Activated CD4-positive, alpha-beta memory T cell treated with anti-CD3 and anti-CD28 coated beads for 36 hours (primary cell): ENCODE results near the gene SLC25A39. TPM values are rescaled to one million over a fixed set of nuclear protein-coding genes. Genes with fewer than 3 reads are reported as not detected.

ENCODE experiments used
- CTCF ChIA-PET: fragments of 350-600 bp; sonication (Branson Sonifier 250); formaldehyde crosslinking; loops from one replicate; lab custom pipeline; 2021; ENCODE audit warnings: antibody characterized with exemption, inconsistent platforms; lab: Charles Lee
- POLR2A ChIA-PET: fragments of 350-600 bp; sonication (Branson Sonifier 250); formaldehyde crosslinking; loops from one replicate; lab custom pipeline; 2021; ENCODE audit warnings: antibody characterized with exemption; lab: Charles Lee
- DNase-seq: peaks from one replicate; pipeline ENCODE4 v3.0.0-alpha.2; 2020
- H3K27ac Mint-ChIP-seq: one replicate; pipeline ENCODE4 v1.8.0; 2021; ENCODE audit warnings: mixed read lengths
- H3K27me3 Mint-ChIP-seq: one replicate; pipeline ENCODE4 v1.8.0; 2021; ENCODE audit warnings: mixed read lengths
- H3K36me3 Mint-ChIP-seq: one replicate; pipeline ENCODE4 v1.8.0; 2021; ENCODE audit warnings: mixed read lengths
- H3K4me1 Mint-ChIP-seq: one replicate; pipeline ENCODE4 v1.8.0; 2021; ENCODE audit warnings: low read depth, mixed read lengths
- H3K4me3 Mint-ChIP-seq: one replicate; pipeline ENCODE4 v1.8.0; 2021; ENCODE audit warnings: mild to moderate bottlenecking, mixed read lengths
- H3K9me3 Mint-ChIP-seq: one replicate; pipeline ENCODE4 v1.8.0; 2021; ENCODE audit warnings: mixed read lengths
- intact Hi-C: fragments of 100-400 bp; cut with micrococcal nuclease; formaldehyde crosslinking; loops from one replicate; pipeline ENCODE4 v1.15.1; 2023
- total RNA-seq, 2 experiments: library from RNA; stranded (reverse); gene quantifications; one replicate each; pipeline ENCODE4 v1.2.3, GENCODE V29; 2021

SLC25A39 gene
- total RNA-seq, 2 experiments from 2014 or later: 121 to 122 TPM

GRCh38 chr17:44318077-44318892, 6.3 kb downstream of the SLC25A39 start:
- H3K27me3 Mint-ChIP-seq: peaks cover 29% of the 10 kb centered on the region
- ChIA-PET CTCF (interaction anchor here (1.0 to 1.1 kb wide), 2 partner anchors 12 to 115 kb away, joined by 3 to 4 read pairs; no protein-coding TSS in a partner anchor), POLR2A (interaction anchor here (1.0 kb wide), 1 partner anchor 108 kb away, joined by 3 read pairs; no protein-coding TSS in a partner anchor)
- DNase-seq: no peak
- intact Hi-C loops: no loop called here
- H3K4me1 Mint-ChIP-seq: peaks cover 12% of the 10 kb centered on the region
- no peaks in the 10 kb centered on the region for H3K9me3 Mint-ChIP-seq
- no peak overlapping the region for H3K4me3 Mint-ChIP-seq
- H3K36me3 Mint-ChIP-seq: peaks cover 15% of the 10 kb centered on the region
- H3K27ac Mint-ChIP-seq: no peak overlapping the region

GRCh38 chr17:44317545-44317944, 7.1 kb downstream of the SLC25A39 start:
- CTCF ChIA-PET: interaction anchor here (1.0 to 1.3 kb wide), 4 partner anchors 9 to 114 kb away, joined by 3 to 5 read pairs (median 4); no protein-coding TSS in a partner anchor
- intact Hi-C loops: no loop called here
- Mint-ChIP-seq H3K36me3 (peaks cover 15% of the 10 kb centered on the region), H3K9me3 (no peaks in the 10 kb centered on the region), H3K27me3 (peaks cover 29% of the 10 kb centered on the region), H3K27ac (no peak overlapping the region), H3K4me1 (peaks cover 11% of the 10 kb centered on the region), H3K4me3 (peak overlapping the region; percentile 5)
- POLR2A ChIA-PET: no interaction called here
- DNase-seq: no peak

- H3K4me3 Mint-ChIP-seq: peak overlapping the region; percentile 61
- peaks cover 29% of the 10 kb centered on the region for H3K27me3 Mint-ChIP-seq
- H3K4me1 Mint-ChIP-seq: peaks cover 10% of the 10 kb centered on the region
- ChIA-PET POLR2A (interaction anchor here (1.9 kb wide), 1 partner anchor 8 kb away, joined by 5 read pairs; the partner anchor contains the start of gene SLC25A39), CTCF (interaction anchor here (1.1 to 1.3 kb wide), 6 partner anchors 11 to 113 kb away, joined by 3 to 6 read pairs (median 4); no protein-coding TSS in a partner anchor)
- no peak overlapping the region for H3K27ac Mint-ChIP-seq
- H3K36me3 Mint-ChIP-seq: peaks cover 6% of the 10 kb centered on the region
- intact Hi-C loops: no loop called here
- DNase-seq: no peak
- H3K9me3 Mint-ChIP-seq: no peaks in the 10 kb centered on the region
These were observed 8.6 kb downstream of the SLC25A39 start for GRCh38 chr17:44315760-44316731.

GRCh38 chr17:44314869-44315661, 9.6 kb downstream of the SLC25A39 start:
- CTCF ChIA-PET: interaction anchor here (1.2 to 1.3 kb wide), 2 partner anchors 105 to 112 kb away, joined by 4 to 6 read pairs; no protein-coding TSS in a partner anchor

GRCh38 chr17:44314524-44314868, 10.1 kb downstream of the SLC25A39 start:
- H3K4me1 Mint-ChIP-seq: peaks cover 10% of the 10 kb centered on the region
- intact Hi-C loops: no loop called here
- ChIA-PET POLR2A (no interaction called here), CTCF (interaction anchor here (0.6 to 1.3 kb wide), 3 partner anchors 105 to 207 kb away, joined by 3 to 6 read pairs (median 4); no protein-coding TSS in a partner anchor)
- H3K4me3 Mint-ChIP-seq: peak overlapping the region; percentile 25
- no peak overlapping the region for H3K27ac Mint-ChIP-seq
- peaks cover 3% of the 10 kb centered on the region for H3K36me3 Mint-ChIP-seq
- H3K9me3 Mint-ChIP-seq: no peaks in the 10 kb centered on the region
- H3K27me3 Mint-ChIP-seq: peaks cover 29% of the 10 kb centered on the region
- DNase-seq: no peak

More at GRCh38 chr17:44314869-44315661, 9.6 kb downstream of the SLC25A39 start:
- Mint-ChIP-seq H3K4me1 (peaks cover 10% of the 10 kb centered on the region), H3K36me3 (peaks cover 5% of the 10 kb centered on the region), H3K4me3 (peak overlapping the region; percentile 61), H3K27ac (no peak overlapping the region), H3K27me3 (peaks cover 29% of the 10 kb centered on the region), H3K9me3 (no peaks in the 10 kb centered on the region)
- POLR2A ChIA-PET: interaction anchor here (1.9 kb wide), 1 partner anchor 9 kb away, joined by 5 read pairs; the partner anchor contains the start of gene SLC25A39
- intact Hi-C loops: no loop called here
- peak; percentile 66 for DNase-seq

- Mint-ChIP-seq H3K27me3 (peaks cover 29% of the 10 kb centered on the region), H3K4me1 (peaks cover 10% of the 10 kb centered on the region), H3K9me3 (no peaks in the 10 kb centered on the region), H3K4me3 (no peak overlapping the region), H3K36me3 (no peaks in the 10 kb centered on the region), H3K27ac (no peak overlapping the region)
- ChIA-PET POLR2A (no interaction called here), CTCF (interaction anchor here (0.6 kb wide), 1 partner anchor 207 kb away, joined by 3 read pairs; no protein-coding TSS in a partner anchor)
- no peak for DNase-seq
- intact Hi-C loops: no loop called here
These were observed 10.6 kb downstream of the SLC25A39 start for GRCh38 chr17:44314031-44314430.

- Mint-ChIP-seq H3K4me3 (no peak overlapping the region), H3K27ac (no peak overlapping the region), H3K36me3 (no peaks in the 10 kb centered on the region), H3K27me3 (peaks cover 29% of the 10 kb centered on the region), H3K9me3 (no peaks in the 10 kb centered on the region), H3K4me1 (peaks cover 12% of the 10 kb centered on the region)
- POLR2A ChIA-PET: no interaction called here
- no peak for DNase-seq
- intact Hi-C loops: no loop called here
- CTCF ChIA-PET: no interaction called here
These were observed 12.1 kb downstream of the SLC25A39 start for GRCh38 chr17:44312396-44313104.

GRCh38 chr17:44311562-44312181, 13.0 kb downstream of the SLC25A39 start:
- H3K4me1 Mint-ChIP-seq: peaks cover 17% of the 10 kb centered on the region
- ChIA-PET CTCF (no interaction called here), POLR2A (no interaction called here)
- DNase-seq: no peak
- H3K9me3 Mint-ChIP-seq: no peaks in the 10 kb centered on the region
- H3K36me3 Mint-ChIP-seq: no peaks in the 10 kb centered on the region
- no peak overlapping the region for H3K4me3 Mint-ChIP-seq
- peaks cover 29% of the 10 kb centered on the region for H3K27me3 Mint-ChIP-seq
- intact Hi-C loops: no loop called here
- H3K27ac Mint-ChIP-seq: no peak overlapping the region

- intact Hi-C loops: no loop called here
- no peak for DNase-seq
- no peak overlapping the region for H3K4me3 Mint-ChIP-seq
- peaks cover 27% of the 10 kb centered on the region for H3K27me3 Mint-ChIP-seq
- H3K36me3 Mint-ChIP-seq: no peaks in the 10 kb centered on the region
- H3K27ac Mint-ChIP-seq: no peak overlapping the region
- H3K4me1 Mint-ChIP-seq: peaks cover 11% of the 10 kb centered on the region
- CTCF ChIA-PET: interaction anchor here (0.9 to 1.6 kb wide), 2 partner anchors 20 to 101 kb away, joined by 3 to 6 read pairs; no protein-coding TSS in a partner anchor
- no peaks in the 10 kb centered on the region for H3K9me3 Mint-ChIP-seq
- POLR2A ChIA-PET: no interaction called here
These were observed 13.8 kb downstream of the SLC25A39 start for GRCh38 chr17:44310609-44311376.

- Mint-ChIP-seq H3K4me1 (peaks cover 7% of the 10 kb centered on the region), H3K36me3 (no peaks in the 10 kb centered on the region), H3K27me3 (peaks cover 24% of the 10 kb centered on the region), H3K9me3 (no peaks in the 10 kb centered on the region), H3K27ac (no peak overlapping the region), H3K4me3 (no peak overlapping the region)
- no peak for DNase-seq
- intact Hi-C loops: no loop called here
- POLR2A ChIA-PET: no interaction called here
- CTCF ChIA-PET: interaction anchor here (0.9 to 1.6 kb wide), 2 partner anchors 21 to 100 kb away, joined by 3 to 6 read pairs; no protein-coding TSS in a partner anchor
These were observed 14.4 kb downstream of the SLC25A39 start for GRCh38 chr17:44310188-44310587.
